HepG2 (cell line): Measurements from ENCODE around the gene FBXO24. TPM values are rescaled to one million over a fixed set of nuclear protein-coding genes. Genes with fewer than 3 reads are reported as not detected.

Source experiments
- AKAP8 ChIP-seq: sonication (generic); formaldehyde crosslinking; IDR thresholded peaks from 2 replicates; pipeline ENCODE4 v1.5.1; 2020; ENCODE audit warnings: mild to moderate bottlenecking, missing genetic modification reagents
- ARHGAP35 ChIP-seq: sonication (generic); formaldehyde crosslinking; IDR thresholded peaks from 2 replicates; pipeline ENCODE4 v1.9.0; 2022; ENCODE audit warnings: mild to moderate bottlenecking, inconsistent platforms, moderate library complexity, missing genetic modification reagents, borderline replicate concordance
- DNMT1 ChIP-seq: sonication (generic); formaldehyde crosslinking; IDR thresholded peaks from 2 replicates; pipeline ENCODE4 v1.5.1; 2020; ENCODE audit warnings: mild to moderate bottlenecking, missing genetic modification reagents
- HDAC1 ChIP-seq: sonication (generic); formaldehyde crosslinking; IDR thresholded peaks from 2 replicates; pipeline ENCODE4 v1.5.1; 2020; ENCODE audit warnings: mild to moderate bottlenecking, missing genetic modification reagents
- JUND ChIP-seq: sonication (generic); formaldehyde crosslinking; IDR thresholded peaks from 2 replicates; pipeline ENCODE4 v1.8.0; 2022; ENCODE audit warnings: mild to moderate bottlenecking, missing genetic modification reagents
- KDM3A ChIP-seq: IDR thresholded peaks from 2 replicates; pipeline ENCODE4 v1.6.1; 2018; ENCODE audit warnings: low read depth, missing compliant biosample characterization
- REXO4 ChIP-seq: sonication (generic); formaldehyde crosslinking; IDR thresholded peaks from 2 replicates; pipeline ENCODE4 v1.8.0; 2022; ENCODE audit warnings: missing genetic modification reagents, mild to moderate bottlenecking, borderline replicate concordance
- SNRNP70 ChIP-seq: fragments of 200-400 bp; formaldehyde crosslinking; IDR thresholded peaks from 2 replicates; pipeline ENCODE4 v1.6.1; 2017; ENCODE audit warnings: mild to moderate bottlenecking, low read depth, low read length, moderate library complexity
- TOPORS ChIP-seq: sonication (generic); formaldehyde crosslinking; IDR thresholded peaks from 2 replicates; pipeline ENCODE4 v1.8.0; 2023; ENCODE audit warnings: mild to moderate bottlenecking, missing genetic modification reagents
- ZFP41 ChIP-seq: sonication (generic); formaldehyde crosslinking; IDR thresholded peaks from 2 replicates; pipeline ENCODE4 v1.4.0; 2020; ENCODE audit warnings: mild to moderate bottlenecking, missing genetic modification reagents, borderline replicate concordance
- ZFX ChIP-seq: sonication (generic); formaldehyde crosslinking; IDR thresholded peaks from 2 replicates; pipeline ENCODE4 v1.4.0; 2020; ENCODE audit warnings: mild to moderate bottlenecking, low read depth, missing genetic modification reagents, moderate library complexity
- ZNF24 ChIP-seq: fragments of 450-650 bp; IDR thresholded peaks from 2 replicates; pipeline ENCODE4 v1.6.1; 2017; ENCODE audit warnings: antibody characterized with exemption, mild to moderate bottlenecking
- ZNF468 ChIP-seq: sonication (generic); formaldehyde crosslinking; IDR thresholded peaks from 2 replicates; pipeline ENCODE4 v1.8.0; 2022; ENCODE audit warnings: mild to moderate bottlenecking, moderate library complexity, missing genetic modification reagents
- ZNF496 ChIP-seq: sonication (generic); formaldehyde crosslinking; IDR thresholded peaks from 2 replicates; pipeline ENCODE4 v1.8.1; 2023; ENCODE audit warnings: mild to moderate bottlenecking, moderate library complexity, missing genetic modification reagents; ENCODE audit not compliant: insufficient replicate concordance
- ZNF589 ChIP-seq: sonication (generic); formaldehyde crosslinking; conservative IDR thresholded peaks from 2 replicates; pipeline ENCODE4 v1.8.0; 2022; ENCODE audit warnings: mild to moderate bottlenecking, moderate library complexity, missing genetic modification reagents
- ZNF782 ChIP-seq: sonication (generic); formaldehyde crosslinking; IDR thresholded peaks from 2 replicates; pipeline ENCODE4 v1.4.0; 2020; ENCODE audit warnings: missing genetic modification reagents, mild to moderate bottlenecking, borderline replicate concordance
- ZNF878 ChIP-seq: sonication (generic); formaldehyde crosslinking; IDR thresholded peaks from 2 replicates; pipeline ENCODE4 v1.8.1; 2023; ENCODE audit warnings: mild to moderate bottlenecking, missing genetic modification reagents, moderate library complexity
- ZSCAN20 ChIP-seq: sonication (generic); formaldehyde crosslinking; IDR thresholded peaks from 2 replicates; pipeline ENCODE4 v1.4.0; 2020; ENCODE audit warnings: missing genetic modification reagents, mild to moderate bottlenecking, borderline replicate concordance
- polyA plus RNA-seq, 8 experiments: library from polyadenylated mRNA; depleted of rRNA in 3 of 8; stranded (reverse) in 7 of 8; unstranded in 1 of 8; fragments of >200 nt; fragmentation: Illumina TruSeq in 4 of 8; extraction: Trizol in 4 of 8; gene quantifications; 2 replicates each; pipeline versions ENCODE4 v1.2.1 to v1.2.3, GENCODE V29; 2011 to 2016; ENCODE audit warnings: low read depth in 4 of 8, missing spikeins in 1 of 8, mixed read lengths in 1 of 8; ENCODE audit not compliant: insufficient read depth in 1 of 8
- total RNA-seq, 5 experiments: library from RNA; depleted of rRNA; stranded (reverse); fragments of >200 nt; fragmentation: Illumina TruSeq; extraction: Trizol; gene quantifications; 2 replicates each; pipeline ENCODE4 v1.2.3, GENCODE V29; 2016; ENCODE audit warnings: low read depth in 1 of 5
- TF ChIP-seq, protein P1 (sequence below): sonication (generic); formaldehyde crosslinking; IDR thresholded peaks from 2 replicates; pipeline ENCODE4 v1.8.0; 2022; ENCODE audit warnings: mild to moderate bottlenecking, missing genetic modification reagents, borderline replicate concordance
- TF ChIP-seq, protein P2 (sequence below), 2 experiments: sonication (generic) in 1 of 2; formaldehyde crosslinking in 1 of 2; IDR thresholded peaks; 2 replicates each; pipeline versions ENCODE4 v1.5.1 to v1.6.1; 2011 to 2020; ENCODE audit warnings: borderline replicate concordance in 1 of 2, low read depth in 1 of 2, low read length in 1 of 2, mild to moderate bottlenecking in 1 of 2, missing genetic modification reagents in 1 of 2, moderate library complexity in 1 of 2
- TF ChIP-seq, protein P3 (sequence below): sonication (generic); formaldehyde crosslinking; IDR thresholded peaks from 2 replicates; pipeline ENCODE4 v1.4.0; 2020; ENCODE audit warnings: missing genetic modification reagents, mild to moderate bottlenecking, borderline replicate concordance
- TF ChIP-seq, protein P4 (sequence below): sonication (generic); formaldehyde crosslinking; IDR thresholded peaks from 2 replicates; pipeline ENCODE4 v1.5.1; 2020; ENCODE audit warnings: mild to moderate bottlenecking, missing genetic modification reagents, moderate library complexity

The FBXO24 gene
- total and polyA plus RNA-seq, 2 of the 13 experiments (the other 11 are each of a cell fraction or from before 2014, with no cell fraction given), result 0.20 to 0.55 TPM

DNA sequence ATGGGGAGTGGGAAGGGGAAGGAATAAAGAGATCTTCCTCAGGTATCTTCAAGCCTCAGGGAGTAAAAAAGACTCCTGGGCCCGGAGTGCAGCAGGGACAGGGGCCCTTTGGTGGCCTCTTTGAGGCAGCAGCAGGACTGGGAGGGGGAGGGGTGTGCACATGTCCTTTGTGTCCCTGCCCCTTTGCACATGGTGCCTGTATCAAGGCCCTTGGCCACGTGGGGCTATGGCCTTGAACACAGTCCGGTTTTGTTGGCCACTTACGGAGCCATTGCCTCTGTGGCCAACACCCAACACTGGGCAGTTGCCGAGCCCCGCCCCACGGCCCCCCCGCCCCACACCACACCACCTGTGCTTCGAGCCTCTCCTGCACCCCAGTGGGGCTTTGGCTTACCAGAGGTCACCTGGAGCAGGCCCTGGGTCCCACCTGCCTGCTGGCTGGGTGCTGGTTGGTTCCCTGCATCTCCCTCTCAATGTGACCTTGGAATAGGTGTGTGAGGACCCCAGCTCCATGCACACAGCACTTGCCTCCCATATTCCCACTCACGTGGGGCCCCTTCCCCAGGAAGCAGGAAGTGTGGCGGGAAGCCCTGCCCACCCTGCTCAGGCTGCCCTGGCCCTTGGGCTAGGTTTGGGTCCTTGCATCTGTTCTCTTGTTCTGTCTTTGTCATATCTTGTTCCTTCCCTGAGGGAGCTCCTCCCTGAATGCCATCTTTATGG lies 17.8 kb upstream of the FBXO24 start (continued):
- TF ChIP-seq ZNF878 (CRISPR knock-in tag) (no peak), SNRNP70 (no peak), REXO4 (0 out of 2 replicates have a peak, but pooled peaks have one; percentile 57), HDAC1 (CRISPR knock-in tag) (peak; percentile 47; the same call in 1 of the 2 replicates), ZNF468 (CRISPR knock-in tag) (no peak), ZNF589 (CRISPR knock-in tag) (0 out of 2 replicates have a peak, but pooled peaks have one; percentile 69), ZNF782 (peak; percentile 81; the same call in 1 of the 2 replicates), TOPORS (peak; percentile 99), ZNF496 (CRISPR knock-in tag) (no peak), ZNF24 (no peak), ZSCAN20 (CRISPR knock-in tag) (0 out of 2 replicates have a peak, but pooled peaks have one; percentile 25), DNMT1 (CRISPR knock-in tag) (no peak; the same call in 1 of the 2 replicates), ZFX (CRISPR knock-in tag) (peak; percentile 85), ZFP41 (no peak), KDM3A (CRISPR knock-in tag) (no peak), ARHGAP35 (CRISPR knock-in tag) (no peak; the same call in none of the 2 replicates), AKAP8 (CRISPR knock-in tag) (peak; percentile 100), JUND (CRISPR knock-in tag) (no peak)
- TF ChIP-seq, protein P1, sequence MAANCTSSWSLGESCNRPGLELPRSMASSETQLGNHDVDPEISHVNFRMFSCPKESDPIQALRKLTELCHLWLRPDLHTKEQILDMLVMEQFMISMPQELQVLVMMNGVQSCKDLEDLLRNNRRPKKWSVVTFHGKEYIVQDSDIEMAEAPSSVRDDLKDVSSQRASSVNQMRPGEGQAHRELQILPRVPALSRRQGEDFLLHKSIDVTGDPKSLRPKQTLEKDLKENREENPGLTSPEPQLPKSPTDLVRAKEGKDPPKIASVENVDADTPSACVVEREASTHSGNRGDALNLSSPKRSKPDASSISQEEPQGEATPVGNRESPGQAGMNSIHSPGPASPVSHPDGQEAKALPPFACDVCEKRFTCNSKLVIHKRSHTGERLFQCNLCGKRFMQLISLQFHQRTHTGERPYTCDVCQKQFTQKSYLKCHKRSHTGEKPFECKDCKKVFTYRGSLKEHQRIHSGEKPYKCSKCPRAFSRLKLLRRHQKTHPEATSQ (CRISPR knock-in tag), result peak; percentile 97
- TF ChIP-seq, protein P2, sequence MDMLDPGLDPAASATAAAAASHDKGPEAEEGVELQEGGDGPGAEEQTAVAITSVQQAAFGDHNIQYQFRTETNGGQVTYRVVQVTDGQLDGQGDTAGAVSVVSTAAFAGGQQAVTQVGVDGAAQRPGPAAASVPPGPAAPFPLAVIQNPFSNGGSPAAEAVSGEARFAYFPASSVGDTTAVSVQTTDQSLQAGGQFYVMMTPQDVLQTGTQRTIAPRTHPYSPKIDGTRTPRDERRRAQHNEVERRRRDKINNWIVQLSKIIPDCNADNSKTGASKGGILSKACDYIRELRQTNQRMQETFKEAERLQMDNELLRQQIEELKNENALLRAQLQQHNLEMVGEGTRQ (IDR thresholded peaks at IDR 0.05; ENCODE audit: low read depth, low read length), result peak; percentile 90
- TF ChIP-seq, protein P2 (CRISPR knock-in tag; IDR thresholded peaks at IDR 0.05; ENCODE audit: borderline replicate concordance), result peak; percentile 88; the same call in 1 of the 2 replicates
- TF ChIP-seq, protein P3, sequence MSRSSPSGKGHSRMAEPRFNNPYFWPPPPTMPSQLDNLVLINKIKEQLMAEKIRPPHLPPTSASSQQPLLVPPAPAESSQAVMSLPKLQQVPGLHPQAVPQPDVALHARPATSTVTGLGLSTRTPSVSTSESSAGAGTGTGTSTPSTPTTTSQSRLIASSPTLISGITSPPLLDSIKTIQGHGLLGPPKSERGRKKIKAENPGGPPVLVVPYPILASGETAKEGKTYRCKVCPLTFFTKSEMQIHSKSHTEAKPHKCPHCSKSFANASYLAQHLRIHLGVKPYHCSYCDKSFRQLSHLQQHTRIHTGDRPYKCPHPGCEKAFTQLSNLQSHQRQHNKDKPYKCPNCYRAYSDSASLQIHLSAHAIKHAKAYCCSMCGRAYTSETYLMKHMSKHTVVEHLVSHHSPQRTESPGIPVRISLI (CRISPR knock-in tag), result peak; percentile 52; the same call in 1 of the 2 replicates
- TF ChIP-seq, protein P4, sequence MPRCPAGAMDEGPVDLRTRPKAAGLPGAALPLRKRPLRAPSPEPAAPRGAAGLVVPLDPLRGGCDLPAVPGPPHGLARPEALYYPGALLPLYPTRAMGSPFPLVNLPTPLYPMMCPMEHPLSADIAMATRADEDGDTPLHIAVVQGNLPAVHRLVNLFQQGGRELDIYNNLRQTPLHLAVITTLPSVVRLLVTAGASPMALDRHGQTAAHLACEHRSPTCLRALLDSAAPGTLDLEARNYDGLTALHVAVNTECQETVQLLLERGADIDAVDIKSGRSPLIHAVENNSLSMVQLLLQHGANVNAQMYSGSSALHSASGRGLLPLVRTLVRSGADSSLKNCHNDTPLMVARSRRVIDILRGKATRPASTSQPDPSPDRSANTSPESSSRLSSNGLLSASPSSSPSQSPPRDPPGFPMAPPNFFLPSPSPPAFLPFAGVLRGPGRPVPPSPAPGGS, result no peak
